A549 (cell line): ENCODE measurements around the gene FAM53B. TPM values are rescaled to one million over a fixed set of nuclear protein-coding genes. Genes with fewer than 3 reads are reported as not detected.

Source experiments
- ATAC-seq, 2 experiments: fragments of 200-7000 bp in 1 of 2; fragments of >200 bp in 1 of 2; cut with Nextera tagmentation in 1 of 2; cut with Tn5 transposase in 1 of 2; 3 replicates each; pipeline versions ENCODE4 v1.8.0 to v1.9.1; 2018 to 2020; ENCODE audit warnings: mild to moderate bottlenecking in 1 of 2, moderate library complexity in 1 of 2
- CTCF ChIA-PET: fragments of 300-600 bp; sonication (Branson Sonifier 250); formaldehyde crosslinking; extraction: SDS; loops from one replicate; lab custom pipeline; 2021; ENCODE audit warnings: antibody characterized with exemption, inconsistent platforms; lab: Yijun Ruan, JAX
- POLR2A ChIA-PET: fragments of 350-600 bp; formaldehyde crosslinking; extraction: SDS; loops from one replicate; lab custom pipeline; 2021; ENCODE audit warnings: antibody characterized with exemption, inconsistent platforms; lab: Yijun Ruan, JAX
- DNase-seq, 2 experiments: peaks; one replicate each; pipeline versions ENCODE4 v3.0.0 to v3.0.0-alpha.2; 2011 to 2016; ENCODE audit warnings: low read depth in 1 of 2, low spot score in 1 of 2
- FAIRE-seq: peaks from 2 replicates; lab custom pipeline; 2011; peaks lifted over from hg19 to GRCh38; lab: Jason Lieb, UNC
- H3K27ac ChIP-seq, 2 experiments: fragments of >200 bp; sonication (Bioruptor Twin); formaldehyde crosslinking; 3 replicates each; pipeline ENCODE4 v1.5.1; 2016 to 2017
- H3K4me1 ChIP-seq: fragments of >200 bp; sonication (Bioruptor Twin); formaldehyde crosslinking; 3 replicates; pipeline ENCODE4 v1.6.1; 2016
- H3K4me2 ChIP-seq: fragments of >200 bp; sonication (Bioruptor Twin); formaldehyde crosslinking; 3 replicates; pipeline ENCODE4 v1.6.1; 2016
- H3K4me3 ChIP-seq: fragments of >200 bp; sonication (Bioruptor Twin); formaldehyde crosslinking; 3 replicates; pipeline ENCODE4 v1.5.1; 2016
- H3K9me3 ChIP-seq: fragments of >200 bp; sonication (Bioruptor Twin); formaldehyde crosslinking; 3 replicates; pipeline ENCODE4 v1.6.1; 2016
- CBX2 ChIP-seq: fragments of 200-600 bp; sonication (generic); IDR thresholded peaks from 2 replicates; pipeline ENCODE4 v1.6.1; 2016; ENCODE audit warnings: low read depth, mild to moderate bottlenecking, borderline replicate concordance
- CBX8 ChIP-seq: fragments of 200-600 bp; sonication (generic); IDR thresholded peaks from 2 replicates; pipeline ENCODE4 v1.6.1; 2016
- CHD4 ChIP-seq: fragments of 200-600 bp; sonication (generic); IDR thresholded peaks from 2 replicates; pipeline ENCODE4 v1.6.1; 2016; ENCODE audit warnings: antibody characterized with exemption, mild to moderate bottlenecking, borderline replicate concordance
- EHF ChIP-seq: fragments of 250-450 bp; sonication (Bioruptor Pico); IDR thresholded peaks from 2 replicates; pipeline ENCODE4 v1.5.0; 2020; ENCODE audit warnings: mild to moderate bottlenecking
- EHMT2 ChIP-seq: fragments of 200-600 bp; sonication (generic); IDR thresholded peaks from 2 replicates; pipeline ENCODE4 v1.6.1; 2016; ENCODE audit warnings: antibody characterized with exemption, low read depth, mild to moderate bottlenecking, moderate library complexity
- ESRRA ChIP-seq: fragments of 150-350 bp; IDR thresholded peaks from 2 replicates; pipeline ENCODE4 v1.6.1; 2014; ENCODE audit warnings: mild to moderate bottlenecking, low read length, borderline replicate concordance
- FOXS1 ChIP-seq: fragments of 250-450 bp; sonication (Bioruptor Pico); IDR thresholded peaks from 2 replicates; pipeline ENCODE4 v1.5.0; 2020; ENCODE audit warnings: mild to moderate bottlenecking, moderate library complexity
- HOXA7 ChIP-seq: fragments of 250-450 bp; sonication (Bioruptor Pico); IDR thresholded peaks from 2 replicates; pipeline ENCODE4 v1.5.0; 2020; ENCODE audit warnings: mild to moderate bottlenecking, moderate library complexity
- JUNB ChIP-seq: fragments of >200 bp; sonication (Bioruptor Twin); formaldehyde crosslinking; IDR thresholded peaks from 2 replicates; pipeline ENCODE4 v1.6.1; 2016
- KDM1A ChIP-seq: fragments of 200-600 bp; sonication (generic); IDR thresholded peaks from 2 replicates; pipeline ENCODE4 v1.6.1; 2016; ENCODE audit warnings: low read depth, mild to moderate bottlenecking
- KDM5A ChIP-seq: fragments of 200-600 bp; sonication (generic); IDR thresholded peaks from 2 replicates; pipeline ENCODE4 v1.6.1; 2016; ENCODE audit warnings: antibody characterized with exemption, mild to moderate bottlenecking
- MAFK ChIP-seq: fragments of 450-650 bp; IDR thresholded peaks from 2 replicates; pipeline ENCODE4 v1.6.1; 2014; ENCODE audit not compliant: partially characterized antibody
- MYC ChIP-seq: IDR thresholded peaks from 2 replicates; pipeline ENCODE4 v1.6.1; 2012; ENCODE audit warnings: mild to moderate bottlenecking, inconsistent platforms, low read length, improper control_type of control experiment, borderline replicate concordance
- NFE2L2 ChIP-seq: fragments of 150-350 bp; conservative IDR thresholded peaks from 2 replicates; pipeline ENCODE4 v1.6.1; 2014; ENCODE audit warnings: low read length
- NPAS2 ChIP-seq: fragments of 250-450 bp; sonication (Bioruptor Pico); IDR thresholded peaks from 2 replicates; pipeline ENCODE4 v1.8.0; 2022; ENCODE audit warnings: mild to moderate bottlenecking, moderate library complexity, borderline replicate concordance
- RAD21 ChIP-seq, 2 experiments: fragments of >200 bp in 1 of 2; sonication (Bioruptor Twin) in 1 of 2; formaldehyde crosslinking in 1 of 2; IDR thresholded peaks in 1 of 2; conservative IDR thresholded peaks in 1 of 2; 2 replicates in 1 of 2; 3 replicates in 1 of 2; pipeline ENCODE4 v1.6.1; 2012 to 2018; ENCODE audit warnings: inconsistent platforms in 1 of 2
- RARB ChIP-seq: fragments of 250-450 bp; sonication (Bioruptor Pico); IDR thresholded peaks from 2 replicates; pipeline ENCODE4 v1.8.0; 2021; ENCODE audit warnings: mild to moderate bottlenecking, moderate library complexity
- RCOR1 ChIP-seq: fragments of 150-350 bp; IDR thresholded peaks from 2 replicates; pipeline ENCODE4 v1.6.1; 2014; ENCODE audit warnings: antibody characterized with exemption, low read length, low read depth
- SREBF2 ChIP-seq: fragments of 450-650 bp; IDR thresholded peaks from 2 replicates; pipeline ENCODE4 v1.6.1; 2014; ENCODE audit warnings: mild to moderate bottlenecking, moderate library complexity
- TFCP2L1 ChIP-seq: fragments of 250-450 bp; sonication (Bioruptor Pico); IDR thresholded peaks from 2 replicates; pipeline ENCODE4 v1.5.0; 2021; ENCODE audit warnings: mild to moderate bottlenecking
- ZC3H11A ChIP-seq: fragments of 450-650 bp; IDR thresholded peaks from 2 replicates; pipeline ENCODE4 v1.6.1; 2014; ENCODE audit warnings: antibody characterized with exemption, mild to moderate bottlenecking
- WGBS: methylation state at CpG from one replicate; pipeline ENCODE4 v1.1.6; 2017; ENCODE audit errors: missing lambda C conversion rate; 5-methylcytosine and 5-hydroxymethylcytosine counted together
- polyA plus RNA-seq, 4 experiments: library from polyadenylated mRNA; depleted of rRNA in 3 of 4; stranded (reverse); fragments of >200 nt; fragmentation: RNase III in 1 of 4; extraction: RNeasy Plus Mini Kit Qiagen cat#74134 plus additional on column Dnase treatment in 1 of 4; gene quantifications; 2 replicates in 3 of 4; 3 replicates in 1 of 4; pipeline ENCODE4 v1.2.3, GENCODE V29; 2011 to 2017
- TF ChIP-seq, protein P1 (sequence below): fragments of >200 bp; sonication (Bioruptor Twin); formaldehyde crosslinking; IDR thresholded peaks from 3 replicates; pipeline ENCODE4 v1.5.1; 2016
- TF ChIP-seq, protein P2 (sequence below): fragments of 450-650 bp; IDR thresholded peaks from 2 replicates; pipeline ENCODE4 v1.6.1; 2014; ENCODE audit warnings: antibody characterized with exemption

Gene FAM53B
- polyA plus RNA-seq, 2 of the 4 experiments (the other 2 are of a cell fraction) = 5.1 to 8.5 TPM

DNA sequence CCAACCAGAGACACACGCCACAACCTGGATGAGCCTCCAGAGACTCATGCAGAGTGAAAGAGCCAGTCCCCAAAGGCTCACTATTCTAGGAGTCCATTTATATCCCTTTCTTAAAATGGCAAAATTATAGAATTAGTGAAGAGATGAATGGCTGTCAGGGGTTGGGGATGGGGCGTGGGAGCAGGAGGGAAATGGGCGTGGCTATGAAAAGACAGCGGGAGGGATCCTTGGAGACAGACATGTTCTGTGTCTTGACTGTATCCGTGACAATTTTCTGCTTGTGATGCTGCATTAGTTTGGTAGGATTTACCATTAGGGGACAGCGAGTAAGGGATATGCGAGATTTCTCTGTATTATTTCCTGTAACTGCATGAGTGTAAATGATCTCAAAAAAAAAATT lies 33.0 kb downstream of the FAM53B start:
- DNase-seq = no peak
- no peak for ATAC-seq
- Histone ChIP-seq H3K4me2 (no peak overlapping the region), H3K4me1 (0 out of 3 replicates have a peak, but pooled peaks cover 6% of the 10 kb centered on the region), H3K4me3 (no peak overlapping the region), H3K27ac (no peak overlapping the region), H3K9me3 (no peaks in the 10 kb centered on the region)
- 89% methylated on average over 7 of the region's 7 CpGs for WGBS
- ChIA-PET CTCF (no interaction called here), POLR2A (no interaction called here)
- no peak for FAIRE-seq
- no peak for TF ChIP-seq FOXS1 (CRISPR knock-in tag)
- TF ChIP-seq, protein P1, sequence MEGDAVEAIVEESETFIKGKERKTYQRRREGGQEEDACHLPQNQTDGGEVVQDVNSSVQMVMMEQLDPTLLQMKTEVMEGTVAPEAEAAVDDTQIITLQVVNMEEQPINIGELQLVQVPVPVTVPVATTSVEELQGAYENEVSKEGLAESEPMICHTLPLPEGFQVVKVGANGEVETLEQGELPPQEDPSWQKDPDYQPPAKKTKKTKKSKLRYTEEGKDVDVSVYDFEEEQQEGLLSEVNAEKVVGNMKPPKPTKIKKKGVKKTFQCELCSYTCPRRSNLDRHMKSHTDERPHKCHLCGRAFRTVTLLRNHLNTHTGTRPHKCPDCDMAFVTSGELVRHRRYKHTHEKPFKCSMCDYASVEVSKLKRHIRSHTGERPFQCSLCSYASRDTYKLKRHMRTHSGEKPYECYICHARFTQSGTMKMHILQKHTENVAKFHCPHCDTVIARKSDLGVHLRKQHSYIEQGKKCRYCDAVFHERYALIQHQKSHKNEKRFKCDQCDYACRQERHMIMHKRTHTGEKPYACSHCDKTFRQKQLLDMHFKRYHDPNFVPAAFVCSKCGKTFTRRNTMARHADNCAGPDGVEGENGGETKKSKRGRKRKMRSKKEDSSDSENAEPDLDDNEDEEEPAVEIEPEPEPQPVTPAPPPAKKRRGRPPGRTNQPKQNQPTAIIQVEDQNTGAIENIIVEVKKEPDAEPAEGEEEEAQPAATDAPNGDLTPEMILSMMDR = no peak
- no peak for TF ChIP-seq HOXA7 (CRISPR knock-in tag)
- TF ChIP-seq JUNB = no peak
- TF ChIP-seq RARB = no peak
- TF ChIP-seq NPAS2 (CRISPR knock-in tag) = no peak
- no peak for TF ChIP-seq MYC
- no peak for TF ChIP-seq RCOR1
- no peak for TF ChIP-seq MAFK
- TF ChIP-seq KDM1A = no peak
- TF ChIP-seq ZC3H11A = no peak
- no peak for TF ChIP-seq NFE2L2
- TF ChIP-seq, protein P2, sequence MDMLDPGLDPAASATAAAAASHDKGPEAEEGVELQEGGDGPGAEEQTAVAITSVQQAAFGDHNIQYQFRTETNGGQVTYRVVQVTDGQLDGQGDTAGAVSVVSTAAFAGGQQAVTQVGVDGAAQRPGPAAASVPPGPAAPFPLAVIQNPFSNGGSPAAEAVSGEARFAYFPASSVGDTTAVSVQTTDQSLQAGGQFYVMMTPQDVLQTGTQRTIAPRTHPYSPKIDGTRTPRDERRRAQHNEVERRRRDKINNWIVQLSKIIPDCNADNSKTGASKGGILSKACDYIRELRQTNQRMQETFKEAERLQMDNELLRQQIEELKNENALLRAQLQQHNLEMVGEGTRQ = no peak
- TF ChIP-seq SREBF2 = no peak
- no peak for TF ChIP-seq ESRRA
- TF ChIP-seq TFCP2L1 = no peak
- TF ChIP-seq EHF = no peak
- no peak for TF ChIP-seq KDM5A

DNA sequence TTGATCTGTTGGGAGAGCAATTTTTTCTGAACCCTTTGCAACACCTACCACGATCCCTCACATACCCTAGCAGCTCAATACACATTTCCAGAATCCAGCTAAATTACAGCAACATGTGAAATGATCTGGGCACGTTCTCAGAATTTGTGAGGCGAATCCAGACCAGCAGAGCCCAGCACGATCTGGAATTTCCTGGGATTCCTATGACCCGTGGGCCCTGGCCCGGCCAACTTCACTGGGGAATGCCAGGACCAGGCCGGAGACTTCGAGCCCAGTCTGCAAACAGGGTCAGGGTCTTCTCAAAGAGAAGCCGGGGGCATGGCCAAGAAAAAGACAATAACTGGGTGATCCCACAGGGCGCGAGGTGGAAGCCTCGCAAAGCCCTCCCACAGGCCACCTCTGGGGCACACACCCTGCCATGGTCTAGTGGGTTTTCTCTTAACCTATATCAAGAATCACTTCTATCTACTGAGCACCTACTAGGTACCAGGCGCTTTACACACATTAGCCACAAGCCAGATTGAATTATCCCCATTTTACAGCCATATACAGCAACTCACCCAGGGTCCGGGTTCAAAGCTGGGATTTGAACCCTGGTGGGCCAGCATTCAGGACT lies 33.8 kb downstream of the FAM53B start:
- ChIA-PET CTCF (interaction anchor here (0.7 kb wide), 1 partner anchor 167 kb away, joined by 3 read pairs; no protein-coding TSS in a partner anchor), POLR2A (no interaction called here)
- 89% methylated on average over 12 of the region's 14 CpGs for WGBS
- ATAC-seq (no peak), DNase-seq (no peak), FAIRE-seq (no peak)
- peak overlapping the region; percentile 1 to 14; a peak in 1 of 6 replicates for H3K27ac ChIP-seq
- H3K4me2 ChIP-seq = no peak overlapping the region
- no peaks in the 10 kb centered on the region for H3K9me3 ChIP-seq
- H3K4me1 ChIP-seq = 0 out of 3 replicates have a peak, but pooled peaks cover 6% of the 10 kb centered on the region
- no peak overlapping the region for H3K4me3 ChIP-seq
- TF ChIP-seq RARB (no peak), EHMT2 (no peak), CBX2 (no peak), CBX8 (no peak), CHD4 (no peak), RAD21 (conservative IDR thresholded peaks at IDR 0.05 in 1 of 2, IDR thresholded peaks at IDR 0.05 in 1 of 2) (no peak), EHF (no peak)

DNA sequence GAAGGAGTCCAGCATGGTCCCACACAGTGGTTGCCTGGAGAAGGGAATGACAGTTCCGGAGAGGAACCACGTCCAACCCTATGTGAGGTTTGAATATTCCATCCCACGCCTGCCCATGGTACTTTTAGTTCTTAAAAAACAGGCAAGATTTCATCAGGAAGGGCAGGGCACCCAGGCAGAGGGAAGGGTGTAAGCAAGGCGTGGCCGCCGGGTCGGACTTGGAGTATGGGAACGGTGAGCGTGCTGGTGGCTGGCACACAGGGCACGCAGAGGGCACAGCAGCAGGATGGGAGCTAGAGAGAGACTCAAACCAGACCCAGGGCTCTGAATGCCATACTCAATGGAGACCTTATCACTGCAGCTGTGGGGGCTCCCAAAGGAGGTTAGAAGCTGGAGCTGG lies 34.3 kb downstream of the FAM53B start:
- no peak for DNase-seq
- no peak for FAIRE-seq
- Histone ChIP-seq H3K4me3 (no peak overlapping the region), H3K27ac (peak overlapping the region; percentile 1 to 14; a peak in 1 of 6 replicates), H3K4me1 (0 out of 3 replicates have a peak, but pooled peaks cover 6% of the 10 kb centered on the region), H3K4me2 (no peak overlapping the region), H3K9me3 (no peaks in the 10 kb centered on the region)
- CTCF ChIA-PET = interaction anchor here (0.7 kb wide), 1 partner anchor 167 kb away, joined by 3 read pairs; no protein-coding TSS in a partner anchor
- ATAC-seq = peak in 1 of 2 experiments; percentile 20; a peak in 2 of 6 replicates
- 84% methylated on average over 10 of the region's 10 CpGs for WGBS
- POLR2A ChIA-PET = no interaction called here
- TF ChIP-seq ZC3H11A (no peak), EHF (no peak)
